Nephron (organoid): ENCODE measurements around the gene TMC4.

Experiments
- H3K27ac Mint-ChIP-seq, 3 experiments: 2 replicates each; pipeline ENCODE4 v1.8.0; 2020; ENCODE audit warnings: mixed read lengths in 3 of 3, mild to moderate bottlenecking in 2 of 3, moderate library complexity in 1 of 3
- H3K27me3 Mint-ChIP-seq: 2 replicates; pipeline ENCODE4 v1.8.0; 2021; ENCODE audit warnings: low read depth, mild to moderate bottlenecking, moderate library complexity, mixed read lengths
- H3K36me3 Mint-ChIP-seq: 2 replicates; pipeline ENCODE4 v1.8.0; 2020; ENCODE audit warnings: low read depth, mixed read lengths
- H3K4me1 Mint-ChIP-seq: 2 replicates; pipeline ENCODE4 v1.8.0; 2020; ENCODE audit warnings: mixed read lengths
- H3K4me3 Mint-ChIP-seq, 3 experiments: 2 replicates each; pipeline ENCODE4 v1.8.0; 2020; ENCODE audit warnings: mild to moderate bottlenecking in 3 of 3, mixed read lengths in 3 of 3, moderate library complexity in 2 of 3
- H3K9me3 Mint-ChIP-seq: 2 replicates; pipeline ENCODE4 v1.8.0; 2020; ENCODE audit warnings: mixed read lengths
- TF ChIP-seq, protein P1 (sequence below), 3 experiments: fragments of 200-600 bp; sonication (generic); IDR thresholded peaks; one replicate each; pipeline ENCODE4 v1.5.0; 2021; ENCODE audit warnings: antibody characterized with exemption in 3 of 3; ENCODE audit not compliant: unreplicated experiment in 3 of 3

The TMC4 gene

DNA sequence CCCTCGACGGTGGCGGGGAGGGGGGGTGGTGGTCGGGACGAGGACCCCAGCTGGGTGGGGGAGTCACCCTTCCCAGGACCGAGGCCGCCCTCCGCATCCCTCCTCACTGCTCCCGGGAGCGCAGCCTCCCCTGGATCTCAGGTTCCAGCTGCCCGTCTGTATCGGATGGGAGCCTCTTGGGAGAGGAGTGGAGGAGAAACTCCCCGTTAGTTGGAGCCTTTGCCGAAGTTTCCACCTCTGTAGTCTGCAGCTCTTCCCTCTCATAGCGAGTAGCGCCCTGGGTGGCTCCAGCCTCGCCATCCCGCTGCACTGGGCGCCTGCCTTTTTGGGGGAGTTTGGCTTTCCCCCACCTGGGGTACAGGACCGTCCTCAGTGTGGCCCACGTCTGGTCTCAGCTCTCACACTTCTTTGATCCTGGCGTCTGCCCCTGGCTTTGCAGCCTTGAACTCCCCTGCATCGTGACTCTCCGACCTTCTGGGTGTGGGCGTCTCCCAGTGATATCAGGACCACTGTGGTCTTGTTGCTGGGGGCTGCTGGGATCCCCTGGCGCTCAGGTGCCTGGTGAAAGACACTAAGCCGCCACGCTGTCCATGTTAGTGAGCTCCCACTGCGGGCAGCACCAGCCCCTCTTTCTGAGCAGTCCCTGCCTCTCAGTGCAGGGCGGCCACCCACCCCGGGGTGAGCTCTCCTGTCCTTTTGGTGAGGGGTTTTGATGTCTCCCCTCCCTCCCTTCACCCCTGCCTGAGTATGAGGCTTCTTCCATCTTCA, 34.3 kb downstream of the TMC4 start:
- Mint-ChIP-seq H3K4me3 (peak overlapping the region; percentile 85 to 93 (median 91)), H3K27me3 (no peaks in the 10 kb centered on the region)

DNA sequence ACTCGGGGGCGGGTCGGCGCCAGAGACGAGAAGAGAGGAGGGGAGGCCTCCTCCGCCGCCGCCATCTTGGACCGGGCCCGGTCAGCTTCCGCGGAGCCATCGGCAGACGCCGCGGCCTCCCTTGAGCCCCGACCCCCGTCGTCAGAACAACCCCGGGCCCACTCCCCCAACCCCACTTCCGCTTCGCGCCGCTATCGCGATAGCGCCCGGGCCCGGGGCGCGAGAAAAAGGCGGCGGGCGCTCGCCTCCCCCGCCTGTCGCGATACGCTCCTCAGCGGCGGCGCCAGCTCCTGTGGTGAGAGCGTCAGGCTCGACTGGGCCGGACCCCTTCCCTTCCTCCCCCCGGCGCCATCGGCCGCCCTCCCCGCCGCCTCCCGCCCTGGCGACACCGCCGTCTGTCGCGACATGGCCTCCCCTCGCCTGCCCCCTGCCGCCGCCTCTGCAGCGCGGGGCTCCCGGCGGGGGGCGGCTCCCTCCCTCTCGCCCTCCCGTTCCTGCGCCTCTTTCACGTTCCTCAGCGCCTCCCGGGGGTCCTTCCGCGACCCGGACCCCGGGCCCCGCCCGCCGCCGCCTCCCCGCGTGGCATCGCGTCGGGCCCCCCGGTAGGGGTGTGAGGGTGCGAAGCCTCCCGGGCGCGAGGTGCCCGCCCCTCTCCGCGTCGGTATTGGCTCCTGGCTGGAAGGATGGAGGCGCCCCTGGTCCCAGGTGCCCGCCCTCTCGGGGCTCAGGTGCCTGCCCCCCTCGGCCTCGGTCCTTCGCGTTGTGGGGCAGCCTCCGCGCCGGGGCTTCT, 35.1 kb downstream of the TMC4 start, which contains the start of gene CNOT3:
Gene CNOT3, plus strand, starts transcription at position 64 of the 790 bp plus-strand sequence. CDS start 5,217 bp downstream, outside the sequence.
- Mint-ChIP-seq H3K36me3 (peaks cover 22% of the 10 kb centered on the region), H3K4me1 (peaks cover 39% of the 10 kb centered on the region)

More for the DNA sequence above, 34.3 kb downstream of the TMC4 start:
- no peaks in the 10 kb centered on the region for H3K9me3 Mint-ChIP-seq
- H3K27ac Mint-ChIP-seq, result peak overlapping the region; percentile 86 to 93 (median 89)
- peaks cover 39% of the 10 kb centered on the region for H3K4me1 Mint-ChIP-seq
- TF ChIP-seq, protein P1, sequence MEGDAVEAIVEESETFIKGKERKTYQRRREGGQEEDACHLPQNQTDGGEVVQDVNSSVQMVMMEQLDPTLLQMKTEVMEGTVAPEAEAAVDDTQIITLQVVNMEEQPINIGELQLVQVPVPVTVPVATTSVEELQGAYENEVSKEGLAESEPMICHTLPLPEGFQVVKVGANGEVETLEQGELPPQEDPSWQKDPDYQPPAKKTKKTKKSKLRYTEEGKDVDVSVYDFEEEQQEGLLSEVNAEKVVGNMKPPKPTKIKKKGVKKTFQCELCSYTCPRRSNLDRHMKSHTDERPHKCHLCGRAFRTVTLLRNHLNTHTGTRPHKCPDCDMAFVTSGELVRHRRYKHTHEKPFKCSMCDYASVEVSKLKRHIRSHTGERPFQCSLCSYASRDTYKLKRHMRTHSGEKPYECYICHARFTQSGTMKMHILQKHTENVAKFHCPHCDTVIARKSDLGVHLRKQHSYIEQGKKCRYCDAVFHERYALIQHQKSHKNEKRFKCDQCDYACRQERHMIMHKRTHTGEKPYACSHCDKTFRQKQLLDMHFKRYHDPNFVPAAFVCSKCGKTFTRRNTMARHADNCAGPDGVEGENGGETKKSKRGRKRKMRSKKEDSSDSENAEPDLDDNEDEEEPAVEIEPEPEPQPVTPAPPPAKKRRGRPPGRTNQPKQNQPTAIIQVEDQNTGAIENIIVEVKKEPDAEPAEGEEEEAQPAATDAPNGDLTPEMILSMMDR (IDR thresholded peaks at IDR 0.05; ENCODE audit: unreplicated experiment in 3 of 3), result no peak
- peaks cover 30% of the 10 kb centered on the region for H3K36me3 Mint-ChIP-seq

DNA sequence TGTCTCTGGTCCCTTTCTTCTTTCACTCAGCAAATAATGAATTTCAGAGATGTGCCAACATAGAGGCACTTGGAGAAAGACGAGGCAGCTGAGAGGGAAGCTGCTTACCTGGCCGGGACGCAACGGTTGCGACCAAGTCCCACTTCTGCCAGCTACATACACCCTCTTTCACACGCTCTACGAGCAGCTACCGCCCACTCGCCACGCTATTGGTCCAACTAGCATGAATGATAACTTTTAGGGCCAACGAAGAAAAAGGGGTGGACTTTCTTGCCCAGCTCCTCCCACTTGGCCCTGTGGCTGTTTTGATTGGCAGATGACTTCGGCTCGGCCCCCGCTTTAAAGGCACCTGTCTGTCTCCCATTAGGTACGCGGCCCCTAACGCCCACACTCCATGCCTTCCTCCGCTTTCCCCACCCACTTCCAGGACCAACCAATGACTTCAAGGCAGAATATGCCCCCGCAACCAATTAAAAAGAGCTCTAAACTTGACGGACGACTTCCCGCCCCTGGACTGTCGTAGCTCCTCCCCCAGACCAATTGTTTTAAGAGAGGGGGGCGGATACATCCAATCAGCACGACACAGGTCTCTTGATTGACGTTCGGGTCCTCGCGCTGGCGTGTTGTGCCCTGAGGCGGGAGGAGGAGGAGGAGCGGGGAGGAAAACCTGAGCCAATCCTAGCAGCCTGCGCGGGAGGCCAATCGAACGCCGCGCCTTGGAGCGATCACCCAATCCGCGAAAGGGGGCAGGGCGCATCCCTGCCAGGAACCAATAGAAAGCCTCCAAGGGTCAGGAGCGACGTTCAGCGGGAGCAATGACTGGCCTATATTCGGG, 35.9 kb downstream of the TMC4 start:
- H3K4me3 Mint-ChIP-seq, result peak overlapping the region; percentile 85 to 88 (median 87)
- TF ChIP-seq, protein P1 (IDR thresholded peaks at IDR 0.05; ENCODE audit: unreplicated experiment in 3 of 3), result no peak
- H3K36me3 Mint-ChIP-seq, result peaks cover 14% of the 10 kb centered on the region
- H3K9me3 Mint-ChIP-seq, result no peaks in the 10 kb centered on the region
- peaks cover 37% of the 10 kb centered on the region for H3K4me1 Mint-ChIP-seq
- H3K27me3 Mint-ChIP-seq, result no peaks in the 10 kb centered on the region
- H3K27ac Mint-ChIP-seq, result peak overlapping the region; percentile 37 to 86 (median 75)

More for the DNA sequence above, 35.1 kb downstream of the TMC4 start, which contains the start of gene CNOT3:
- Mint-ChIP-seq H3K9me3 (no peaks in the 10 kb centered on the region), H3K4me3 (peak within 1 kb of the TSS; percentile 85 to 93 (median 91)), H3K27ac (peak within 1 kb of the TSS; percentile 86 to 93 (median 89)), H3K27me3 (no peaks in the 10 kb centered on the region)
- TF ChIP-seq, protein P1 (IDR thresholded peaks at IDR 0.05; ENCODE audit: unreplicated experiment in 3 of 3), result peak in 1 of 3 experiments; percentile 22

DNA sequence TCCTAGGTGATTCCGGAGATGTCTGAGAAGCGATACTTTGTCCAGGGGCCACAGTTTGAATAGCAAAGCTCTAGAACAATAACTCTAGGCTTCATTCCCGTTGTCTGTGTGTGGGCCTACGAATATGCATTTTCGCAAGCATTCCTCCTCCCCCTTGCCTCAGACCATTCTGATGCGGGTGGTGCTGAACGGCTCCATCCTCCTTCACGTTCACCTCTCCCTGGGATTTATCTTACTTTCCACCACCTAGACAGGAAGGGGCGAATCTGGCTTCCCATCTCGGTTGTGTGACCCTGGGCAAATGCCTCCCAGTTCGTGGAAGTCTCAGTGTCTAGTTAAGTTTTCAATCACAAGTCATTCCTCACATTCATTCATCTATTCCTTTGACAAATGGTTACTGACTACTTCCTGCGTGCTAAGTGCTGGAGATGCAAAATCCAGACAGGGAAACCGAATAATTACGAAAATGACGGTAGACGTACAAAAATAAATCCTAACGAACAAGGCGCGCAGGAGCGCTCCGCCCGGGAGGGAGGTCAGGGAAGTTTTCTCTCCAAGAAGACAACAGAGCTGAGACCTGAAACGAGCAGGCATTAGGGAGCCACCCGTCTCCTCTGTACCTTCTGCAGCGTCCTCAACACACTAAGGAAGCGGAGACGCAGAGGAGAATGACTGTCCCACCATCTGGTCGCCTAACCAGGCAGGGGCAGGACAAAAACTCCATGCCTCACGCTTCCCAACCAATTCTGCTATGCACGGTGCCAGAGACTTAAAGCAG, 36.7 kb downstream of the TMC4 start:
- Mint-ChIP-seq H3K4me1 (peaks cover 33% of the 10 kb centered on the region), H3K4me3 (peak overlapping the region; percentile 85 to 88 (median 87)), H3K27ac (peak overlapping the region; percentile 37 to 79 (median 75)), H3K27me3 (no peaks in the 10 kb centered on the region), H3K9me3 (no peaks in the 10 kb centered on the region), H3K36me3 (peaks cover 11% of the 10 kb centered on the region)
- TF ChIP-seq, protein P1 (IDR thresholded peaks at IDR 0.05; ENCODE audit: unreplicated experiment in 3 of 3), result no peak
